Muscle of arm (tissue), 12 donors: ENCODE measurements around the gene ANKLE2. TPM values are rescaled to one million over a fixed set of nuclear protein-coding genes. Genes with fewer than 3 reads are reported as not detected.
"Not testable (repeated sequence)": the region's sequence is repeated elsewhere in the genome, so short reads cannot be mapped to it uniquely, and the experiment has no call there.

ENCODE experiments used
- DNase-seq: peaks from one replicate; pipeline ENCODE4 v3.0.0-alpha.2; 2013
- polyA plus RNA-seq, 12 donors: library from polyadenylated mRNA; unstranded; fragments of 120-200 nt; gene quantifications; one replicate each; pipeline ENCODE4 v1.2.1, GENCODE V29; 2013; ENCODE audit not compliant: insufficient read length in 12 of 12

Gene ANKLE2
- polyA plus RNA-seq, 12 donors: 28.4 to 66.6 (median 44.2) TPM; not detected in 1

- DNase-seq: no peak
These were observed 20.3 kb upstream of the ANKLE2 start for GRCh38 chr12:132781938-132782337.

GRCh38 chr12:132779781-132780353 is 18.2 kb upstream of the ANKLE2 start:
- DNase-seq: no peak

- DNase-seq: no peak
These were observed 16.0 kb upstream of the ANKLE2 start for GRCh38 chr12:132777614-132778013.

GRCh38 chr12:132776816-132777568 is 15.4 kb upstream of the ANKLE2 start:
- DNase-seq: peak; percentile 78

- not testable (repeated sequence) for DNase-seq
These were observed 14.6 kb upstream of the ANKLE2 start for GRCh38 chr12:132776230-132776625.

- DNase-seq: no peak
These were observed 14.0 kb upstream of the ANKLE2 start for GRCh38 chr12:132775502-132776229.

- DNase-seq: no peak
These were observed 13.1 kb upstream of the ANKLE2 start for GRCh38 chr12:132774646-132775275.

GRCh38 chr12:132774159-132774558 is 12.5 kb upstream of the ANKLE2 start:
- DNase-seq: no peak

- no peak for DNase-seq
These were observed 11.7 kb upstream of the ANKLE2 start for GRCh38 chr12:132773077-132773955.

- DNase-seq: no peak
These were observed 11.0 kb upstream of the ANKLE2 start for GRCh38 chr12:132772606-132773005.

- no peak for DNase-seq
These were observed 9.7 kb upstream of the ANKLE2 start for GRCh38 chr12:132771126-132771838.

- peak; percentile 38 for DNase-seq
These were observed 4.9 kb upstream of the ANKLE2 start for GRCh38 chr12:132766380-132767085.

- no peak for DNase-seq
These were observed 3.7 kb upstream of the ANKLE2 start for GRCh38 chr12:132765361-132765760.

GRCh38 chr12:132764231-132764630 is 2.6 kb upstream of the ANKLE2 start:
- no peak for DNase-seq

- DNase-seq: peak; percentile 87
These were observed 420 bp upstream of the ANKLE2 start for GRCh38 chr12:132761921-132762583.

- no peak for DNase-seq
These were observed 2.3 kb downstream of the ANKLE2 start for GRCh38 chr12:132759359-132759758.

GRCh38 chr12:132758825-132759224 is 2.8 kb downstream of the ANKLE2 start:
- not testable (repeated sequence) for DNase-seq

GRCh38 chr12:132754160-132754932 is 7.3 kb downstream of the ANKLE2 start:
- DNase-seq: no peak

- not testable (repeated sequence) for DNase-seq
These were observed 8.0 kb downstream of the ANKLE2 start for GRCh38 chr12:132753670-132754069.
